HG03342 (cell line): ENCODE measurements around the gene STX1A.
"Not testable (repeated sequence)": the region's sequence is repeated elsewhere in the genome, so short reads cannot be mapped to it uniquely, and the experiment has no call there.

Source experiments
- ATAC-seq: cut with Tn5 transposase; IDR thresholded peaks from one replicate; pipeline ENCODE4 v1.9.1; 2021; ENCODE audit warnings: mild to moderate bottlenecking, moderate library complexity; ENCODE audit not compliant: unreplicated experiment

The STX1A gene

GRCh38 chr7:73736885-73737284, 17.4 kb upstream of the STX1A start:
- ATAC-seq: no peak

DNA sequence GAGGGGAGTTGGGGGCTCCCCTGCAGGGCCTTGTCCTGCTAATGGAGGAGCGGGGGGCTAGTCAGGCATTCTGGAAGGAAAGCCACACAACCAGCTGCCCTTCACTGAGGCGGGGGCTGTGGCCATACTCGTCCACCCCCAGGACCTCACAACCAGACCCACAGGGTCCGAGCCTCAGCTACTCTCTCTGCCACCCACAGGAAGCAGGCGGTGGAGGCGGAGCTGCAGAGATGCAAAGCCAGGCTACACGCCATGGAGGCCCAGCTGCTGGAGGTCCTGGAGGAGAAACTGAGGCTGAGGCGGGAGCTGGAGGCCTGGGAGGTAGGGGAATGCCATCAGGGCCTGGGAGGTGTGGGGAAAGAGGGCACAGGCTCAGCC, 16.0 kb upstream of the STX1A start:
- no peak for ATAC-seq

DNA sequence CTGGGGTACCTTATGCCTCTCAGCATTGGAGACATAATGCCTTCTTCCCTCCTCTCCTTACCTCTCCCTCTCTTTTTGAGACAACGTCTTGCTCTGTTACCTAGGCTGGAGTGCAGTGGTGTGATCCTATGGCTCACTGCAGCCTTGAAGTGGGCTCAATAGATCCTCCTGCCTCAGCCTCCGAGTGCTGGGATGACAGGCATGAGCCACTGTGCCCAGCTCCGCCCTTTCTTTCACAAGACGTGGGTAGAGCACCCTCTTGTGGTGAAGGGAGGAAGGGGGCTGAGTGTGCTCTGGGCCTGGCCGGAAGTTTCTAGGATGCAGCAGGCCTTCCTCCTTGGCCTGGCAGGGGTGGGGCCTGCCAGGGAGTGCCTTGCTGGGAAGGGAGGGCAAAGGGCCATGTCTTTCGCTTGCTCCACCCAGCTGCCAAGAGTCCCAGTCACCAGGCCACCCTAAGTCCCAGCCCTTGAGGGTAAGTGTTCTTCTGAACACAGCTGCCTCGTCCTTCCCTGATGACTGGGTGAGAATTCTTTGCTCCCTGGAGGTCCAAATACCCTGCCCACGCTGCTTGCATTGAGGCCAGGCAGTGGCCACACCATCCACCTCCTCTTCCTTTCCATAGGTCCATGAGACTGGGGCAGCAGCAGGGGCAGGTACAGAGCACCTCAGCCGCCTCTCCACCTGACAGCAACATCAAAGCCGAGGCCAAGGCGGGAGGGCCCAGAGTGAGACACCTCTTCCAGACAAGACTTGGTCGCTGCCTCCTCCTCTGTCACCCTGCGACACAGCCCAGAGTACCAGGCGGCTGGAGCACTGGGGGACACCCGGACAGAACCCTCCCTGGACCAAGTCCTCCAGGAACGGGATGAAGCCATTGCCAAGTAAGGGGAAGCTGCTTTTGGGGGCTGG, 15.4 kb upstream of the STX1A start:
- ATAC-seq: peak; percentile 41

GRCh38 chr7:73732397-73732796, 12.9 kb upstream of the STX1A start:
- ATAC-seq: no peak

DNA sequence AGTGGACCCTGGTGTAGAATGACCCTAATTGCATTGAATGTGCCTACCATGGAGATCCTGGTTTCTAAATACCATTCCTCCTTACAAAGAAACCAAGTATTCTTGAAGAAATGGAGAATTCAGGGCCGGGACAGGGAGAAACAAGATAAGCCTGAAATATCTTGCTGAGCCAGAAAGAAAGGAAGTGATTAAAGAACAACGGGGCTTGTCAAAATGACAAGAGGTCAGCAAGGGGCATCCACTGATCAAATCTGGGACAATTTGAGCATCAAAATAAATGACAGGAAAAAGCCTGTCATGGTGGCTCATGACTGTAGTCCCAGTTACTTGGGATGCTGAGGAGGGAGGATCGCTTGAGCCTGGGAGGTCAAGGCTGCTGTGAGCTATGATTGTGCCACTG, 11.0 kb upstream of the STX1A start:
- ATAC-seq: no peak

- ATAC-seq: no peak
These were observed 9.1 kb upstream of the STX1A start for GRCh38 chr7:73728551-73728950.

GRCh38 chr7:73727952-73728351, 8.5 kb upstream of the STX1A start:
- no peak for ATAC-seq

- no peak for ATAC-seq
These were observed 6.6 kb upstream of the STX1A start for GRCh38 chr7:73726083-73726466.

DNA sequence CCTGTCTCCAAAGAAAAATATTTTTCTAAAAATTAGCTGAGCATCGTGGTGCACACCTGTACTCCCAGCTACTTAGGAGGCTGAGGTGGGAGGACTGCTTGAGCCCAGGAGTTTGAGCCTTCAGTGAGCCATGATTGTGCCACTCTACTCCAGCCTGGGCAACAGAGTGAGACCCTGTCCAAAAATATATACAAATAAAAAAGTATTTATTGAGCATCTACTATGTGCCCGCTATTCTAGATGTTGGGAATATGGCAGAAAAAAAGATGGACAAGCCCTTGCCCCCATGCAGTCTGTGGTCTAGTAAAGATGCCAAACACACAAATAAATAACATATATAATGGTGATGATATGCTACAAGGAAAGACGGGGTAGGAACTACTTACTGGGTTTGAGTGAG, 4.3 kb upstream of the STX1A start:
- ATAC-seq: no peak

DNA sequence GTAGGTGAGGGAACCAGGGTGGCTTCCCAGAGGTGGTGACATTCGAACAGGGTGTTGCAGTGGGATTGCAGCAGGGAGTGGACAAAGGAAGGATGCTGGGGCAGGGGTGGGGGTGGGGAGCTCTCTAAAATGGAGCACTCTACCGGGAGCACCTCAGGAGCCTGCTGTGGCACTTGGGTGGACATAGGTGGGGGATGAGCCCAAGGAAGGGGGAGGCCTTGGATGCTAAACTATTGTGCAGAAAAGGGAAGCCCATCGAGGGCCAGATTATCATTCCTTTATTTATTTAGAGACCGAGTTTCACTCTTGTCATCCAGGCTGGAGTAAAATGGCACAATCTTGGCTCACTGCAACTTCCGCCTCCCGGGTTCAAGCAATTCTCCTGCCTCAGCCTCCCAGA, 3.3 kb upstream of the STX1A start:
- ATAC-seq: no peak

DNA sequence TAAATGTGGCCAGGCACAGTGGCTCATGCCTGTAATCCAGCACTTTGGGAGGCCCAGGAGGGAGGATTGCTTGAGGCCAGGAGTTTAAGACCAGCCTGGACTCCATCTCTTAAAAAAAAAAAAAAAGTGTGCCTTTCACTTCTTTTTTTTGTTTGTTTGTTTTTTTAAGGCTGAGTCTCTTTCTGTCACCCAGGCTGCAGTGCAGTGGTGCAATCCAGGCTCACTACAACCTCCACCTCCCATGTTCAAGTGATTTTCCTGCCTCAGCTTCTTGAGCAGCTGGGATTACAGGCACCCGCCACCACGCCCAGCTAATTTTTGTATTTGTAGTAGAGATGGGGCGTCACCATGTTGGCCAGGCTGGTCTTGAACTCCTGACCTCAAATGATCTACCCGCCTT, 2.7 kb upstream of the STX1A start:
- ATAC-seq: not testable (repeated sequence)

DNA sequence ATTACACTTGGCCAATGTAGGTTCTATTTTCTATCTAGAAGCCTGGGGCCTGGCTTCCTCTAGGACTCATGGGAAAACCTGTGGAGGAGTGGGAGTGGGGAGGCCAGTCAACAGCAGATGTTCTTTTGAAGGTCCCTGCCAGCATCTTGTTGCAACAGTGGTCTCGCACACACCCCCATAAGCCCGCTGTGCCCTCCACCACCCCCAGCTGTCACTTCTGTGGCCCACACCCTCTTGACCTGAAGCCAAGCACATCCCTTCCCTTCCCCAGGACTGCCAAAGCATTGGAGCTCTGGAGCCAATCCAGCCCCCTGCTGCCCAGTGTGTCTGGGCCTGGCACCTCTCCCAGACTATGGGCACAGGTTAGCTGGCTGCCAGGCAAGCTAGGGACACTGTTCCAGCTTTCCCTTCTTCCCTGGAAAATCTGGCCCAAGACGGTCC, 1.9 kb upstream of the STX1A start:
- ATAC-seq: no peak

DNA sequence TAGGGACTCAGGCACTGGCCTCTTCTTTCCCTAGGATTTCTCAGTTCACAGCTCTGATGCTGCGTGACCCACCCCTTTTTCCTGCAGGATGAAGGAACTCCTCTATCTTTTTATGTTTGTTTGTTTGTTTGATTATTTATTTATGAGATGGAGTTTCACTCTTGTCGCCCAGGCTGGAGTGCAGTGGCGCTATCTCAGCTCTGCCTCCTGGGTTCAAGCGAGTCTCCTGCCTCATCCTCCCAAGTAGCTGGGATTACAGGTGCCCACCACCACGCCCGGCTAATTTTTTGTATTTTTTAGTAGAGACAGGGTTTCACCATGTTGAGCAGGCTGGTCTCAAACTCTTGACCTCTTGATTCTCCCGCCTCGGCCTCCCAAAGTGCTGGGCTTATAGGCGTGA, 974 bp upstream of the STX1A start:
- ATAC-seq: not testable (repeated sequence)

DNA sequence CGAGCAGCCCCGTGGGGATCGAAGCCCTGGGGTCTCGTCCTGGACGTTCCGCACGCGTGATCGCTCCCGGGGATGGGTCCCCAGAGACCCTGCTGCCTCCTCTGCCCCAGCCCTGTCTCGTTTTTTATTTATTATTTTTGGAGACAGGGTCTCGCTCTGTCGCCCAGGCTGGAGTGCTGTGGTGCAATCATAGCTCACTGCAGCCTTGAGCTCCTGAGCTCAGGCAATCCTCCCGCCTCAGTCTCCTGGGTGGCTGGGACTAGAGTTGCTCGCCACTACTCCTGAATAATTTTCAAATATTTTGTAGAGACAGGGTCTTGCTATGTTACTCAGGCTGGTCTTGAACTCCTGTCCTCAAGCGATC, 319 bp upstream of the STX1A start:
- no peak for ATAC-seq

DNA sequence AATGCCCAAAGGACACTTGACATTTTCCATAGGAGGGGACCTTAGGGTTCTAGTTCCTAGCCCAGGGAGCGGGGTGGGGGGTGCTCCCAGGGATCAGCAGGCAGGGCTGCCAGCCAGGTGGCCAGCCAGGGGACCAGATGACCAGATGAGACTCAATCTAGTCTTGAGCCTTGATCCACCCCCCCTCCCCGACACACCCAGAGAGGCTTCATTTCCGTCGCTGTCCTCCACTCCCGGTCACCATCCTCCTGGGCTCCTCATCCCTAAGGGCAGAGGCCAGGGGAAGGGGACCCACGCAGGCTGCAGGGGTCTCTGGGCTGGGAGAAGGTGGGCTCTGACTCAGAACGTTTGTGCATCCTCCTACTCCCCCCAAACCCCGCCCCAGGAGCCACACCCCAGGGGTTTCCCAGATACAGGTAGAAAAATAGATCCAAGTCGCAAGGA, 1.0 kb downstream of the STX1A start:
- no peak for ATAC-seq

GRCh38 chr7:73717991-73718405, 1.5 kb downstream of the STX1A start:
- no peak for ATAC-seq

GRCh38 chr7:73717025-73717807, 2.3 kb downstream of the STX1A start:
- ATAC-seq: no peak

GRCh38 chr7:73716318-73716890, 3.1 kb downstream of the STX1A start:
- ATAC-seq: no peak

GRCh38 chr7:73715648-73716317, 3.7 kb downstream of the STX1A start:
- ATAC-seq: no peak

DNA sequence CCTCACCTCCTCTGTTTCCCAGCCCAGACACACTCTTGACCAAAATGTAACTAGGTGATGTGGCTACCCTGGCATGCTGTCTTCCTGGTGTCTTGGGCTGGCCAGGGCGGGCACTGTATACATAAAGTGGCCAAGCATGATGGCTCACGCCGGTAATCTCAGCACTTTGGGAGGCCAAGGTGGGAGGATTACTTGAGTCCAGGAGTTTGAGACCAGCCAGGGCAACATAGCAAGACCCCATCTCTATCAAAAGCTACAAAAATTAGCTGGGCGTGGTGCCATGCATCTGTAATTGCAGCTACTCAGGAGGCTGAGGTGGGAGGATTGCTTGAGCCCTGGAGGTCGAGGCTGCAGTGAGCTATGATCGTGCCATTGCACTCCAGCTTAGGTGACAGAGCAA, 6.2 kb downstream of the STX1A start:
- ATAC-seq: not testable (repeated sequence)

DNA sequence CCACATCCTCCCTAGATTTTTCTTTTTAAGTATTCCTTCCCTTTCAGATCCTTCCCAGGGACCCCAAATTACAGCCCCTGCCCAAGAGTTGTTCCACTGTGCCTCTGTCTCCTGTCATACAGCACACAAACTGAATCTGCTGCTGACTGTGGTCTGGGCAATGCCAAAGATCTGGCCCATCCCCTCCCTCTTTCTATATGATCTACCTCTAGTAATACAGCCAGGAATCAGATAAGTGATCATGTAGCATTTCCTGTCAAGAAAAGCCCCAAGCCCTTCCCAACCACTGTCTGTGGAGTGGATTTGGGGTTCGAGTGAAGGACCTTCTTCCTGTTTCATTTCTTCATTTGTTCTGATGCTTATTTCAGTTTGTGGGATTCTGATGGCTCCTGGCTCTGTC, 6.7 kb downstream of the STX1A start:
- no peak for ATAC-seq
